Measurements from ENCODE around the gene RET. TPM values are rescaled to one million over a fixed set of nuclear protein-coding genes. Genes with fewer than 3 reads are reported as not detected.

Gene RET
- total RNA-seq, 1 donor from 2014 or later, result 9.3 TPM

- no peak for DNase-seq
Measured at GRCh38 chr10:43062402-43063160, 14.3 kb upstream of the RET start.

- DNase-seq, result no peak
Measured at GRCh38 chr10:43064331-43065075, 12.4 kb upstream of the RET start.

- no peak for DNase-seq
Measured at GRCh38 chr10:43065234-43065633, 11.6 kb upstream of the RET start.

- no peak for DNase-seq
Measured at GRCh38 chr10:43065761-43066160, 11.1 kb upstream of the RET start.

GRCh38 chr10:43066481-43066880 is 10.4 kb upstream of the RET start:
- DNase-seq, result no peak

- no peak for DNase-seq
Measured at GRCh38 chr10:43067391-43068135, 9.3 kb upstream of the RET start.

- DNase-seq, result no peak
Measured at GRCh38 chr10:43068136-43068395, 8.8 kb upstream of the RET start.

- no peak for DNase-seq
Measured at GRCh38 chr10:43068471-43069210, 8.2 kb upstream of the RET start.

- DNase-seq, result no peak
Measured at GRCh38 chr10:43069211-43069515, 7.7 kb upstream of the RET start.

- no peak for DNase-seq
Measured at GRCh38 chr10:43069579-43069978, 7.3 kb upstream of the RET start.

- DNase-seq, result no peak
Measured at GRCh38 chr10:43070121-43071085, 6.5 kb upstream of the RET start.

- no peak for DNase-seq
Measured at GRCh38 chr10:43071865-43072650, 4.8 kb upstream of the RET start.

- DNase-seq, result no peak
Measured at GRCh38 chr10:43073191-43073590, 3.7 kb upstream of the RET start.

- no peak for DNase-seq
Measured at GRCh38 chr10:43073721-43074120, 3.1 kb upstream of the RET start.

GRCh38 chr10:43074409-43074808 is 2.5 kb upstream of the RET start:
- no peak for DNase-seq

- DNase-seq, result no peak
Measured at GRCh38 chr10:43074827-43075611, 1.9 kb upstream of the RET start.

- DNase-seq, result no peak
Measured at GRCh38 chr10:43075612-43076003, 1.3 kb upstream of the RET start.

- DNase-seq, result no peak
Measured at GRCh38 chr10:43076311-43076875, 476 bp upstream of the RET start.

GRCh38 chr10:43077421-43078171 is 727 bp downstream of the RET start:
- DNase-seq, result no peak
